ENCODE results near the gene NKAIN1.
"Not testable (repeated sequence)": the region's sequence is repeated elsewhere in the genome, so short reads cannot be mapped to it uniquely, and the experiment has no call there.

- TF ChIP-seq, protein P1, sequence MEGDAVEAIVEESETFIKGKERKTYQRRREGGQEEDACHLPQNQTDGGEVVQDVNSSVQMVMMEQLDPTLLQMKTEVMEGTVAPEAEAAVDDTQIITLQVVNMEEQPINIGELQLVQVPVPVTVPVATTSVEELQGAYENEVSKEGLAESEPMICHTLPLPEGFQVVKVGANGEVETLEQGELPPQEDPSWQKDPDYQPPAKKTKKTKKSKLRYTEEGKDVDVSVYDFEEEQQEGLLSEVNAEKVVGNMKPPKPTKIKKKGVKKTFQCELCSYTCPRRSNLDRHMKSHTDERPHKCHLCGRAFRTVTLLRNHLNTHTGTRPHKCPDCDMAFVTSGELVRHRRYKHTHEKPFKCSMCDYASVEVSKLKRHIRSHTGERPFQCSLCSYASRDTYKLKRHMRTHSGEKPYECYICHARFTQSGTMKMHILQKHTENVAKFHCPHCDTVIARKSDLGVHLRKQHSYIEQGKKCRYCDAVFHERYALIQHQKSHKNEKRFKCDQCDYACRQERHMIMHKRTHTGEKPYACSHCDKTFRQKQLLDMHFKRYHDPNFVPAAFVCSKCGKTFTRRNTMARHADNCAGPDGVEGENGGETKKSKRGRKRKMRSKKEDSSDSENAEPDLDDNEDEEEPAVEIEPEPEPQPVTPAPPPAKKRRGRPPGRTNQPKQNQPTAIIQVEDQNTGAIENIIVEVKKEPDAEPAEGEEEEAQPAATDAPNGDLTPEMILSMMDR (conservative IDR thresholded peaks at IDR 0.05; ENCODE audit: low read depth in 2 of 2) = not testable (repeated sequence)
- TF ChIP-seq EZH2phosphoT487 (IDR thresholded peaks at IDR 0.05; ENCODE audit: unreplicated experiment); POLR2AphosphoS5 (IDR thresholded peaks at IDR 0.05; ENCODE audit: low read depth); CREB1 (CRISPR knock-in tag; IDR thresholded peaks at IDR 0.05; ENCODE audit: low read depth); EZH2 (IDR thresholded peaks at IDR 0.05; ENCODE audit: low read depth, unreplicated experiment); ZNF114 (CRISPR knock-in tag; IDR thresholded peaks at IDR 0.05); JUNB (IDR thresholded peaks at IDR 0.05; ENCODE audit: unreplicated experiment): not testable (repeated sequence)
- TF ChIP-seq, protein P2, sequence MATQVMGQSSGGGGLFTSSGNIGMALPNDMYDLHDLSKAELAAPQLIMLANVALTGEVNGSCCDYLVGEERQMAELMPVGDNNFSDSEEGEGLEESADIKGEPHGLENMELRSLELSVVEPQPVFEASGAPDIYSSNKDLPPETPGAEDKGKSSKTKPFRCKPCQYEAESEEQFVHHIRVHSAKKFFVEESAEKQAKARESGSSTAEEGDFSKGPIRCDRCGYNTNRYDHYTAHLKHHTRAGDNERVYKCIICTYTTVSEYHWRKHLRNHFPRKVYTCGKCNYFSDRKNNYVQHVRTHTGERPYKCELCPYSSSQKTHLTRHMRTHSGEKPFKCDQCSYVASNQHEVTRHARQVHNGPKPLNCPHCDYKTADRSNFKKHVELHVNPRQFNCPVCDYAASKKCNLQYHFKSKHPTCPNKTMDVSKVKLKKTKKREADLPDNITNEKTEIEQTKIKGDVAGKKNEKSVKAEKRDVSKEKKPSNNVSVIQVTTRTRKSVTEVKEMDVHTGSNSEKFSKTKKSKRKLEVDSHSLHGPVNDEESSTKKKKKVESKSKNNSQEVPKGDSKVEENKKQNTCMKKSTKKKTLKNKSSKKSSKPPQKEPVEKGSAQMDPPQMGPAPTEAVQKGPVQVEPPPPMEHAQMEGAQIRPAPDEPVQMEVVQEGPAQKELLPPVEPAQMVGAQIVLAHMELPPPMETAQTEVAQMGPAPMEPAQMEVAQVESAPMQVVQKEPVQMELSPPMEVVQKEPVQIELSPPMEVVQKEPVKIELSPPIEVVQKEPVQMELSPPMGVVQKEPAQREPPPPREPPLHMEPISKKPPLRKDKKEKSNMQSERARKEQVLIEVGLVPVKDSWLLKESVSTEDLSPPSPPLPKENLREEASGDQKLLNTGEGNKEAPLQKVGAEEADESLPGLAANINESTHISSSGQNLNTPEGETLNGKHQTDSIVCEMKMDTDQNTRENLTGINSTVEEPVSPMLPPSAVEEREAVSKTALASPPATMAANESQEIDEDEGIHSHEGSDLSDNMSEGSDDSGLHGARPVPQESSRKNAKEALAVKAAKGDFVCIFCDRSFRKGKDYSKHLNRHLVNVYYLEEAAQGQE (IDR thresholded peaks at IDR 0.05; ENCODE audit: unreplicated experiment) = not testable (repeated sequence)
Observed at GRCh38 chr1:31282426-31282825, 42.7 kb upstream of the NKAIN1 start.

Measured in GM23338 (cell line).